CD4-positive, alpha-beta T cell (primary cell): Measurements from ENCODE around the gene CHGA. TPM values are rescaled to one million over a fixed set of nuclear protein-coding genes. Genes with fewer than 3 reads are reported as not detected.

Source experiments
- ATAC-seq: fragments of 200-7000 bp; cut with Tn5 transposase; one replicate; pipeline ENCODE4 v1.10.0; 2022; ENCODE audit warnings: mild to moderate bottlenecking; ENCODE audit not compliant: poor library complexity
- CTCF ChIA-PET: fragments of 350-600 bp; sonication (Branson Sonifier 250); formaldehyde crosslinking; loops from one replicate; lab custom pipeline; 2021; ENCODE audit warnings: antibody characterized with exemption, inconsistent platforms; lab: Charles Lee
- POLR2A ChIA-PET: fragments of 350-600 bp; sonication (Branson Sonifier 250); formaldehyde crosslinking; loops from one replicate; lab custom pipeline; 2021; ENCODE audit warnings: antibody characterized with exemption, inconsistent platforms; lab: Charles Lee
- DNase-seq, 14 experiments: peaks; one replicate each; pipeline ENCODE4 v3.0.0-alpha.2; 2013 to 2020; ENCODE audit warnings: mixed read lengths in 2 of 14
- H3K27ac ChIP-seq, 2 donors: one replicate each; pipeline versions ENCODE4 v1.5.1 to v1.7.0; 2013; ENCODE audit warnings: low read length in 2 of 2, low read depth in 1 of 2, mild to moderate bottlenecking in 1 of 2
- H3K27me3 ChIP-seq, 2 experiments: 1 replicate in 1 of 2; 2 replicates in 1 of 2; pipeline versions ENCODE4 v1.6.1 to v1.7.0; 2013; ENCODE audit warnings: low read length in 2 of 2, control low read depth in 1 of 2, mild to moderate bottlenecking in 1 of 2, moderate library complexity in 1 of 2; ENCODE audit not compliant: insufficient read depth in 2 of 2, control insufficient read depth in 1 of 2
- H3K36me3 ChIP-seq: one replicate; pipeline ENCODE4 v1.6.1; 2013; ENCODE audit warnings: low read length, control low read depth; ENCODE audit not compliant: insufficient read depth
- H3K4me1 ChIP-seq: one replicate; pipeline ENCODE4 v1.6.1; 2013; ENCODE audit warnings: low read length, control low read depth; ENCODE audit not compliant: insufficient read depth
- H3K4me3 ChIP-seq: one replicate; pipeline ENCODE4 v1.5.1; 2013; ENCODE audit warnings: mild to moderate bottlenecking, low read length, moderate library complexity
- H3K9me3 ChIP-seq, 2 experiments: 1 replicate in 1 of 2; 2 replicates in 1 of 2; pipeline versions ENCODE4 v1.6.1 to v1.7.0; 2013; ENCODE audit warnings: low read length in 2 of 2, mild to moderate bottlenecking in 2 of 2, control low read depth in 1 of 2, moderate library complexity in 1 of 2; ENCODE audit not compliant: control insufficient read depth in 1 of 2, insufficient read depth in 1 of 2
- H3K27ac Mint-ChIP-seq: one replicate; pipeline ENCODE4 v1.8.0; 2020; ENCODE audit warnings: mixed read lengths
- H3K27me3 Mint-ChIP-seq: one replicate; pipeline ENCODE4 v1.8.0; 2021; ENCODE audit warnings: mixed read lengths
- H3K36me3 Mint-ChIP-seq: one replicate; pipeline ENCODE4 v1.8.0; 2021; ENCODE audit warnings: low read depth, mixed read lengths
- H3K4me1 Mint-ChIP-seq: one replicate; pipeline ENCODE4 v1.8.0; 2021; ENCODE audit warnings: low read depth, mixed read lengths
- H3K4me3 Mint-ChIP-seq: one replicate; pipeline ENCODE4 v1.8.0; 2020; ENCODE audit warnings: mild to moderate bottlenecking, mixed read lengths
- H3K9me3 Mint-ChIP-seq: one replicate; pipeline ENCODE4 v1.8.0; 2020; ENCODE audit warnings: mixed read lengths
- CTCF ChIP-seq: fragments of 200-600 bp; IDR thresholded peaks from one replicate; pipeline ENCODE4 v1.8.0; 2022; ENCODE audit warnings: antibody characterized with exemption, mild to moderate bottlenecking
- intact Hi-C, 2 experiments: fragments of 100-400 bp; cut with DNase I in 1 of 2; cut with micrococcal nuclease in 1 of 2; formaldehyde crosslinking; loops; one replicate each; pipeline versions ENCODE4 v1.15.1 to v1.9.0; 2023 to 2025; cut with DNase I, micrococcal nuclease
- total RNA-seq, 174 experiments: library from RNA in 2 of 174; stranded (reverse) in 2 of 174; gene quantifications; one replicate each; pipeline ENCODE4 v1.2.3 and lab custom pipeline; 2021 to 2026

The CHGA gene
- total RNA-seq, 2 experiments from 2014 or later: not detected

GRCh38 chr14:92929689-92930608 lies 7.0 kb downstream of the CHGA start:
- Mint-ChIP-seq H3K36me3 (no peaks in the 10 kb centered on the region), H3K4me1 (no peaks in the 10 kb centered on the region), H3K27ac (no peak overlapping the region), H3K27me3 (peaks cover 11% of the 10 kb centered on the region), H3K9me3 (peaks cover 4% of the 10 kb centered on the region), H3K4me3 (no peak overlapping the region)
- no peak overlapping the region for H3K27ac ChIP-seq
- H3K27me3 ChIP-seq: no peaks in the 10 kb centered on the region
- H3K36me3 ChIP-seq: no peaks in the 10 kb centered on the region
- intact Hi-C loops: no loop called here
- ATAC-seq (no peak), DNase-seq (no peak)
- no peaks in the 10 kb centered on the region for H3K4me1 ChIP-seq
- no peak overlapping the region for H3K4me3 ChIP-seq
- H3K9me3 ChIP-seq: no peaks in the 10 kb centered on the region
- TF ChIP-seq CTCF: no peak
- CTCF ChIA-PET: no interaction called here
- POLR2A ChIA-PET: interaction anchor here (0.6 kb wide), 1 partner anchor 289 kb away, joined by 3 read pairs; no protein-coding TSS in a partner anchor

GRCh38 chr14:92930737-92931602 lies 8.0 kb downstream of the CHGA start:
- no peak overlapping the region for H3K27ac Mint-ChIP-seq
- no peak for TF ChIP-seq CTCF

GRCh38 chr14:92931681-92932447 lies 8.9 kb downstream of the CHGA start:
- Mint-ChIP-seq H3K4me3 (no peak overlapping the region), H3K27ac (no peak overlapping the region), H3K27me3 (no peaks in the 10 kb centered on the region), H3K4me1 (no peaks in the 10 kb centered on the region), H3K9me3 (no peaks in the 10 kb centered on the region), H3K36me3 (peaks cover 2% of the 10 kb centered on the region)
- POLR2A ChIA-PET: no interaction called here
- Histone ChIP-seq H3K9me3 (no peaks in the 10 kb centered on the region), H3K4me1 (no peaks in the 10 kb centered on the region), H3K27ac (no peak overlapping the region), H3K4me3 (no peak overlapping the region), H3K36me3 (no peaks in the 10 kb centered on the region), H3K27me3 (no peaks in the 10 kb centered on the region)
- intact Hi-C loops: no loop called here
- DNase-seq: no peak
- no peak for ATAC-seq
- CTCF ChIA-PET: no interaction called here
- TF ChIP-seq CTCF: no peak

More at GRCh38 chr14:92930737-92931602, 8.0 kb downstream of the CHGA start:
- Histone ChIP-seq H3K4me3 (no peak overlapping the region), H3K9me3 (no peaks in the 10 kb centered on the region), H3K27me3 (no peaks in the 10 kb centered on the region), H3K36me3 (no peaks in the 10 kb centered on the region), H3K27ac (no peak overlapping the region), H3K4me1 (no peaks in the 10 kb centered on the region)
- CTCF ChIA-PET: no interaction called here
- no peaks in the 10 kb centered on the region for H3K4me1 Mint-ChIP-seq
- ATAC-seq (no peak), DNase-seq (no peak)
- intact Hi-C loops: no loop called here
- no peaks in the 10 kb centered on the region for H3K36me3 Mint-ChIP-seq
- no peaks in the 10 kb centered on the region for H3K9me3 Mint-ChIP-seq
- H3K4me3 Mint-ChIP-seq: no peak overlapping the region
- POLR2A ChIA-PET: no interaction called here
- H3K27me3 Mint-ChIP-seq: peaks cover under 1% of the 10 kb centered on the region
